HepG2 (cell line): ENCODE data around the gene KIF3C. TPM values are rescaled to one million over a fixed set of nuclear protein-coding genes. Genes with fewer than 3 reads are reported as not detected.
A peak's percentile ranks its signal among the peaks of the same experiment; 100 is the strongest.

Experiments used
- CHCHD3 ChIP-seq: sonication (generic); formaldehyde crosslinking; IDR thresholded peaks from 2 replicates; pipeline ENCODE4 v1.8.0; 2022; ENCODE audit warnings: mild to moderate bottlenecking, missing genetic modification reagents, moderate library complexity
- FOXJ3 ChIP-seq: sonication (generic); formaldehyde crosslinking; IDR thresholded peaks from 2 replicates; pipeline ENCODE4 v1.4.0; 2020; ENCODE audit warnings: missing genetic modification reagents, mild to moderate bottlenecking, borderline replicate concordance
- GMEB1 ChIP-seq: sonication (generic); formaldehyde crosslinking; IDR thresholded peaks from 2 replicates; pipeline ENCODE4 v1.5.1; 2020; ENCODE audit warnings: missing genetic modification reagents, mild to moderate bottlenecking, borderline replicate concordance
- GRHL1 ChIP-seq: sonication (generic); formaldehyde crosslinking; conservative IDR thresholded peaks from 2 replicates; pipeline ENCODE4 v1.8.0; 2022; ENCODE audit warnings: missing genetic modification reagents
- HOXA9 ChIP-seq: sonication (generic); formaldehyde crosslinking; IDR thresholded peaks from 2 replicates; pipeline ENCODE4 v1.8.1; 2022; ENCODE audit warnings: missing genetic modification reagents, mild to moderate bottlenecking, moderate library complexity, borderline replicate concordance
- KDM4B ChIP-seq: sonication (generic); formaldehyde crosslinking; IDR thresholded peaks from 2 replicates; pipeline ENCODE4 v1.4.0; 2020; ENCODE audit warnings: missing genetic modification reagents
- KLF12 ChIP-seq: sonication (generic); formaldehyde crosslinking; IDR thresholded peaks from 2 replicates; pipeline ENCODE4 v1.4.0; 2020; ENCODE audit warnings: missing genetic modification reagents, borderline replicate concordance
- NFATC3 ChIP-seq: sonication (generic); formaldehyde crosslinking; IDR thresholded peaks from 2 replicates; pipeline ENCODE4 v1.5.1; 2020; ENCODE audit warnings: mild to moderate bottlenecking, missing genetic modification reagents
- NONO ChIP-seq, 2 experiments: fragments of 450-650 bp in 1 of 2; sonication (generic) in 1 of 2; formaldehyde crosslinking in 1 of 2; IDR thresholded peaks in 1 of 2; conservative IDR thresholded peaks in 1 of 2; 2 replicates each; pipeline versions ENCODE4 v1.6.1 to v1.8.0; 2017 to 2022; ENCODE audit warnings: mild to moderate bottlenecking in 1 of 2, missing genetic modification reagents in 1 of 2, moderate library complexity in 1 of 2
- NPAS2 ChIP-seq: sonication (generic); formaldehyde crosslinking; IDR thresholded peaks from 2 replicates; pipeline ENCODE4 v1.8.0; 2022; ENCODE audit warnings: mild to moderate bottlenecking, missing genetic modification reagents, borderline replicate concordance
- NR2C2 ChIP-seq: sonication (generic); formaldehyde crosslinking; IDR thresholded peaks from 2 replicates; pipeline ENCODE4 v1.4.0; 2020; ENCODE audit warnings: missing genetic modification reagents, mild to moderate bottlenecking, moderate library complexity, borderline replicate concordance
- PRPF4 ChIP-seq: fragments of 200-400 bp; formaldehyde crosslinking; IDR thresholded peaks from 2 replicates; pipeline ENCODE4 v1.6.1; 2016; ENCODE audit warnings: low read length, low read depth; ENCODE audit not compliant: poor library complexity, severe bottlenecking
- RXRB ChIP-seq: IDR thresholded peaks from 2 replicates; pipeline ENCODE4 v1.6.1; 2016; ENCODE audit warnings: borderline replicate concordance, missing genetic modification reagents, missing compliant biosample characterization
- SP2 ChIP-seq: sonication (generic); formaldehyde crosslinking; IDR thresholded peaks from 2 replicates; pipeline ENCODE4 v1.5.1; 2020; ENCODE audit warnings: mild to moderate bottlenecking, missing genetic modification reagents
- TFE3 ChIP-seq: IDR thresholded peaks from 2 replicates; pipeline ENCODE4 v1.6.1; 2016
- TMF1 ChIP-seq: sonication (generic); formaldehyde crosslinking; IDR thresholded peaks from 2 replicates; pipeline ENCODE4 v1.8.1; 2022; ENCODE audit warnings: low read depth, missing genetic modification reagents
- XBP1 ChIP-seq: sonication (generic); formaldehyde crosslinking; IDR thresholded peaks from 2 replicates; pipeline ENCODE4 v1.5.0; 2020; ENCODE audit warnings: missing genetic modification reagents
- ZBTB1 ChIP-seq: sonication (generic); formaldehyde crosslinking; IDR thresholded peaks from 2 replicates; pipeline ENCODE4 v1.4.0; 2020; ENCODE audit warnings: missing genetic modification reagents, borderline replicate concordance
- ZFAT ChIP-seq: sonication (generic); formaldehyde crosslinking; conservative IDR thresholded peaks from 2 replicates; pipeline ENCODE4 v1.8.1; 2023; ENCODE audit warnings: missing genetic modification reagents, inconsistent platforms
- ZFP90 ChIP-seq: sonication (generic); formaldehyde crosslinking; IDR thresholded peaks from 2 replicates; pipeline ENCODE4 v1.8.0; 2022; ENCODE audit warnings: missing genetic modification reagents, mild to moderate bottlenecking, inconsistent platforms, borderline replicate concordance
- ZNF10 ChIP-seq: sonication (generic); formaldehyde crosslinking; IDR thresholded peaks from 2 replicates; pipeline ENCODE4 v1.4.0; 2020; ENCODE audit warnings: mild to moderate bottlenecking, low read depth, missing genetic modification reagents, borderline replicate concordance
- ZNF121 ChIP-seq: sonication (generic); formaldehyde crosslinking; IDR thresholded peaks from 2 replicates; pipeline ENCODE4 v1.5.0; 2020; ENCODE audit warnings: mild to moderate bottlenecking, missing genetic modification reagents
- ZNF577 ChIP-seq: sonication (generic); formaldehyde crosslinking; IDR thresholded peaks from 2 replicates; pipeline ENCODE4 v1.4.0; 2020; ENCODE audit warnings: mild to moderate bottlenecking, low read depth, missing genetic modification reagents, borderline replicate concordance
- ZNF720 ChIP-seq: sonication (generic); formaldehyde crosslinking; IDR thresholded peaks from 2 replicates; pipeline ENCODE4 v1.4.0; 2020; ENCODE audit warnings: missing genetic modification reagents
- ZNF724P ChIP-seq: sonication (generic); formaldehyde crosslinking; IDR thresholded peaks from 2 replicates; pipeline ENCODE4 v1.8.0; 2022; ENCODE audit warnings: missing genetic modification reagents, borderline replicate concordance
- ZSCAN29 ChIP-seq: sonication (generic); formaldehyde crosslinking; conservative IDR thresholded peaks from 2 replicates; pipeline ENCODE4 v1.4.0; 2020; ENCODE audit warnings: mild to moderate bottlenecking, missing genetic modification reagents
- polyA plus RNA-seq, 8 experiments: library from polyadenylated mRNA; depleted of rRNA in 3 of 8; stranded (reverse) in 7 of 8; unstranded in 1 of 8; fragments of >200 nt; fragmentation: Illumina TruSeq in 4 of 8; extraction: Trizol in 4 of 8; gene quantifications; 2 replicates each; pipeline versions ENCODE4 v1.2.1 to v1.2.3, GENCODE V29; 2011 to 2016; ENCODE audit warnings: low read depth in 4 of 8, missing spikeins in 1 of 8, mixed read lengths in 1 of 8; ENCODE audit not compliant: insufficient read depth in 1 of 8
- total RNA-seq, 5 experiments: library from RNA; depleted of rRNA; stranded (reverse); fragments of >200 nt; fragmentation: Illumina TruSeq; extraction: Trizol; gene quantifications; 2 replicates each; pipeline ENCODE4 v1.2.3, GENCODE V29; 2016; ENCODE audit warnings: low read depth in 1 of 5

The KIF3C gene
- total and polyA plus RNA-seq, 2 of the 13 experiments (the other 11 are each of a cell fraction or from before 2014, with no cell fraction given): 3.6 to 4.9 TPM

- peak; percentile 81 for TF ChIP-seq GMEB1 (CRISPR knock-in tag)
- no peak for TF ChIP-seq NONO (IDR thresholded peaks at IDR 0.05)
- no peak; the same call in 1 of the 2 replicates for TF ChIP-seq NONO (CRISPR knock-in tag; conservative IDR thresholded peaks at IDR 0.05)
- 0 out of 2 replicates have a peak, but pooled peaks have one; percentile 17 for TF ChIP-seq TFE3 (CRISPR knock-in tag)
- no peak for TF ChIP-seq ZFAT (CRISPR knock-in tag)
- peak; percentile 37; the same call in 1 of the 2 replicates for TF ChIP-seq KLF12 (CRISPR knock-in tag)
- TF ChIP-seq ZFP90 (CRISPR knock-in tag): no peak; the same call in 1 of the 2 replicates
- TF ChIP-seq NR2C2 (CRISPR knock-in tag): peak; percentile 72
- TF ChIP-seq ZNF10 (CRISPR knock-in tag): no peak
- no peak for TF ChIP-seq KDM4B (CRISPR knock-in tag)
- no peak for TF ChIP-seq ZNF577 (CRISPR knock-in tag)
- no peak for TF ChIP-seq ZNF724P (CRISPR knock-in tag)
- TF ChIP-seq TMF1: no peak; the same call in 1 of the 2 replicates
- no peak for TF ChIP-seq FOXJ3
- no peak for TF ChIP-seq ZNF720
- no peak for TF ChIP-seq ZBTB1
- TF ChIP-seq NFATC3 (CRISPR knock-in tag): no peak
- no peak for TF ChIP-seq XBP1
- no peak for TF ChIP-seq RXRB (CRISPR knock-in tag)
- TF ChIP-seq GRHL1: no peak
- no peak for TF ChIP-seq PRPF4
- no peak for TF ChIP-seq ZNF121
- TF ChIP-seq CHCHD3 (CRISPR knock-in tag): no peak
- no peak for TF ChIP-seq NPAS2 (CRISPR knock-in tag)
- no peak for TF ChIP-seq ZSCAN29 (CRISPR knock-in tag)
- TF ChIP-seq SP2 (CRISPR knock-in tag): peak; percentile 35; the same call in 1 of the 2 replicates
- no peak for TF ChIP-seq HOXA9 (CRISPR knock-in tag)
Observed at GRCh38 chr2:25982273-25982967, at the start of gene KIF3C (continued).
